Skeletal muscle satellite cell (primary cell): Measurements from ENCODE around the gene APBA3. TPM values are rescaled to one million over a fixed set of nuclear protein-coding genes. Genes with fewer than 3 reads are reported as not detected.

Experiments
- H3K27me3 ChIP-seq: 2 replicates; pipeline ENCODE4 v1.7.0; 2013; ENCODE audit warnings: low read length; ENCODE audit not compliant: control insufficient read depth, insufficient read depth
- H3K36me3 ChIP-seq: 2 replicates; pipeline ENCODE4 v1.7.0; 2013; ENCODE audit warnings: mild to moderate bottlenecking, control low read depth, low read length; ENCODE audit not compliant: insufficient read depth
- H3K4me1 ChIP-seq: 2 replicates; pipeline ENCODE4 v1.7.0; 2013; ENCODE audit warnings: low read length; ENCODE audit not compliant: control insufficient read depth, insufficient read depth
- H3K4me2 ChIP-seq: 2 replicates; pipeline ENCODE4 v1.7.0; 2013; ENCODE audit warnings: mild to moderate bottlenecking, low read length
- H3K4me3 ChIP-seq: 2 replicates; pipeline ENCODE4 v1.7.0; 2013; ENCODE audit warnings: low read length
- H3K9ac ChIP-seq: 2 replicates; pipeline ENCODE4 v1.7.0; 2013; ENCODE audit warnings: mild to moderate bottlenecking, low read depth, low read length, moderate library complexity
- H3K9me3 ChIP-seq: replicated peaks from 2 replicates; pipeline ENCODE4 v1.7.0; 2013; ENCODE audit warnings: mild to moderate bottlenecking, control low read depth, low read length
- total RNA-seq: library from RNA; depleted of rRNA; stranded (reverse); fragments of >200 nt; gene quantifications from 2 replicates; pipeline ENCODE4 v1.2.3, GENCODE V29; 2012; rRNA removed

The APBA3 gene
- total RNA-seq = 15.0 and 21.6 TPM in 2 replicates

DNA sequence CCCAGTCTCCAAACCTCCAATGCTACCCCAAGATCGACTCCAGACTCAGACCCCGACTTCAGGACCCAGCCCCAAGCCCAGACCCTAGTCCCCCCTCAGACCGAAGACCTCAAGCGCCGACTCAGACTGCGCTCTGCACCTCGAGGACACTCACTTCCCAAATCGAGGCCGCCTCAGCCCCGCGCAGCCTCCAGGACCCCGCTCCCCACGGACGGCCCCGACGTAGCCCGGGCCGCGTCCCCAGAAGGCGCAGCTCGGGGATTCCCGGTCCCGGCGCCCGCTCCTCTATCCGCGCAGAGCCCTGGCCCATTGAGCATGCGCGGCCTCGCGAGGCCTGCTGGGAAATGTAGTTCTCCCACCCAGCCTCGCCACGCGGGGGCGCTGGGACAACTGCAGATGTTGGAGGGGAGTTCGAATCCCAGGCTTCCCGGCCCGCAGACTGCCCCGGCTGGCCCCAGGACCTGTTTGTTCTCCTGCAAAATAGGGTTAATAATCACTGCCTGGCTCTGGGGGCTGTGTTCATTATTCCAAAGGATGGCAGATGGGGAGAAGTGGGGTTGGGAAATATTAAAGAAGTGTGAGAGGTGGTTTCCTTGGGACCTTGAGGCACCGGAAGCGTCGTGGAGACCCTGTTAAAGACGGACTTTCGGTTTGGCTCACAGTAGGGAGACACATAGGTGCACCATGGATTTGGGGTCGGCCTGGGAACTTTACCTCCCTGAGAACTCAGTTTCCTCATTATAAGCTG lies at the start of gene APBA3:
TSS of gene APBA3 (minus strand) at position 311 of the 748 bp plus-strand sequence. CDS start 1,428 bp downstream, outside the sequence.
- peaks cover 14% of the 10 kb centered on the region for H3K36me3 ChIP-seq

GRCh38 chr19:3810708-3811355 lies 49.3 kb upstream of the APBA3 start:
- Histone ChIP-seq H3K9me3 (no peaks in the 10 kb centered on the region), H3K27me3 (no peaks in the 10 kb centered on the region), H3K4me3 (no peak overlapping the region), H3K4me2 (no peak overlapping the region), H3K36me3 (no peaks in the 10 kb centered on the region), H3K9ac (no peak overlapping the region), H3K4me1 (no peaks in the 10 kb centered on the region)

More for the DNA sequence above, at the start of gene APBA3:
- H3K4me2 ChIP-seq = peak within 1 kb of the TSS; percentile 96
- H3K4me3 ChIP-seq = peak within 1 kb of the TSS; percentile 98
- H3K27me3 ChIP-seq = no peaks in the 10 kb centered on the region
- H3K9ac ChIP-seq = peak within 1 kb of the TSS; percentile 94
- no peaks in the 10 kb centered on the region for H3K9me3 ChIP-seq
- H3K4me1 ChIP-seq = peaks cover 18% of the 10 kb centered on the region

GRCh38 chr19:3809881-3810707 lies 48.6 kb upstream of the APBA3 start:
- Histone ChIP-seq H3K4me2 (no peak overlapping the region), H3K9ac (no peak overlapping the region), H3K27me3 (peaks cover 3% of the 10 kb centered on the region), H3K4me3 (no peak overlapping the region), H3K9me3 (no peaks in the 10 kb centered on the region), H3K4me1 (no peaks in the 10 kb centered on the region), H3K36me3 (no peaks in the 10 kb centered on the region)

GRCh38 chr19:3808420-3809143 lies 47.1 kb upstream of the APBA3 start:
- Histone ChIP-seq H3K9ac (no peak overlapping the region), H3K27me3 (peaks cover 12% of the 10 kb centered on the region), H3K4me3 (no peak overlapping the region), H3K4me2 (no peak overlapping the region), H3K4me1 (no peaks in the 10 kb centered on the region), H3K9me3 (no peaks in the 10 kb centered on the region), H3K36me3 (no peaks in the 10 kb centered on the region)

GRCh38 chr19:3807574-3808354 lies 46.3 kb upstream of the APBA3 start:
- H3K4me1 ChIP-seq = no peaks in the 10 kb centered on the region
- H3K4me3 ChIP-seq = no peak overlapping the region
- no peaks in the 10 kb centered on the region for H3K9me3 ChIP-seq
- no peak overlapping the region for H3K9ac ChIP-seq
- H3K4me2 ChIP-seq = no peak overlapping the region
- H3K27me3 ChIP-seq = peaks cover 14% of the 10 kb centered on the region
- no peaks in the 10 kb centered on the region for H3K36me3 ChIP-seq

DNA sequence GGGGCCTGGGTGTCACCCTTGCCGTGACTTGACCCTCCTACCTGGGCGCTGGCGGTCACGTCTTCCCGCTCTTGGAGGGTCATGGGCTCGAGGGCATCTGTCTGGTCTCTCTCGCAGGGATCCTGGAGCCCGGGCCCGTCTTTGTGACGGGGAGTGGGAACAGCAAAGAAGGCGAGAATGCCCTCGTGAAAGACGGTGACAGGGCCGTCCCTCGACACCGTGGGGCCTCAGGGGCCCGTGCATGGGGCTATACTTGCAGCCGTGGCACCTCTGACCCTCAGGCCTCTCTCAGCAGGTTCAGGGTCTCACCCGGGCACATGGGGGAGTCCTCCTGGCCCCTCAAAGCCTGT lies 45.6 kb upstream of the APBA3 start:
- no peaks in the 10 kb centered on the region for H3K9me3 ChIP-seq
- no peak overlapping the region for H3K4me2 ChIP-seq
- peaks cover 20% of the 10 kb centered on the region for H3K27me3 ChIP-seq
- no peak overlapping the region for H3K9ac ChIP-seq
- no peak overlapping the region for H3K4me3 ChIP-seq
- no peaks in the 10 kb centered on the region for H3K4me1 ChIP-seq
- H3K36me3 ChIP-seq = no peaks in the 10 kb centered on the region

GRCh38 chr19:3805859-3806258 lies 44.4 kb upstream of the APBA3 start:
- H3K27me3 ChIP-seq = peaks cover 32% of the 10 kb centered on the region
- no peak overlapping the region for H3K9ac ChIP-seq
- H3K4me2 ChIP-seq = no peak overlapping the region
- H3K4me1 ChIP-seq = peaks cover 7% of the 10 kb centered on the region
- no peak overlapping the region for H3K4me3 ChIP-seq
- H3K9me3 ChIP-seq = no peaks in the 10 kb centered on the region
- no peaks in the 10 kb centered on the region for H3K36me3 ChIP-seq

DNA sequence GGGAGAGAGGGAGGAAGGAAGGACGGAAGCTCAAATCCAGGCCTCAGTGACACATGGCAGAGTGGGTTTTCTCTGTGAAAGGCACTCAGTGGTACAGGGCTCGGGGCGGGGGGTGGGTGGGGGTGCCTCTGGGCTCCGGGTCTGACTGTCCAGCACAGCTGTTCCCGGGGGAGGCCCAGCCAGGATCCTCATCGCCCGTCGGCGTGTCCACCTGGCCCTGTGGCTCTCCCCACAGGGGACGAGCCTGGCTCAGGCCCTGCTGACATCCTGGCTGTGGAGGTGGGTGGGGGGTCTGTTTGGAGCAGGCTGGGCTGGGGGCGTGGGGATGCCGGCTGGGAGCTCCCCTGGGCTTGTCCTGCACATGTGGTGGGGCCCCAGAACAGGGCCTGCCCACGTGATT lies 42.9 kb upstream of the APBA3 start:
- H3K36me3 ChIP-seq = no peaks in the 10 kb centered on the region
- no peak overlapping the region for H3K9ac ChIP-seq
- peaks cover 36% of the 10 kb centered on the region for H3K27me3 ChIP-seq
- peaks cover 7% of the 10 kb centered on the region for H3K4me1 ChIP-seq
- no peaks in the 10 kb centered on the region for H3K9me3 ChIP-seq
- no peak overlapping the region for H3K4me3 ChIP-seq
- H3K4me2 ChIP-seq = no peak overlapping the region

DNA sequence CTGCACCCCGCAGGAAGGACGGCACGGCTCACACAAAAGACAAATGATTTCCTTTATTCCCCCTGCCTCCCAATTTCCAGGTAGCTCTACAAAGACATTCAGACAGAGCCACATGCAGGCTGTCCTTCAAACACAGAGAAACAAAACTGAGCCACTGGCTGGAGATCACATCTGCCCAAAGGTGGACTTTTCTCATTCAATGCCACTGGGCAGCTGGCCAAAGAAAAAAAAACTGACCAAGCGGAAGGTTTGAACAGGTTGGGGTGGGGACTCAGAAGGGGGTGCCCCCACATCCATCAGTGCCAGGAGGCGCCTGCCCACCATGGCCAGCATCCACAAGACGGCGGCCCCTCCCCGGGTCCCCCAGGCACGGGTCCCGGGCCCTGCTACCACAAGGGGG lies 42.5 kb upstream of the APBA3 start:
- Histone ChIP-seq H3K9ac (no peak overlapping the region), H3K4me1 (peaks cover 7% of the 10 kb centered on the region), H3K4me2 (no peak overlapping the region), H3K9me3 (no peaks in the 10 kb centered on the region), H3K4me3 (no peak overlapping the region), H3K27me3 (peaks cover 40% of the 10 kb centered on the region), H3K36me3 (no peaks in the 10 kb centered on the region)

DNA sequence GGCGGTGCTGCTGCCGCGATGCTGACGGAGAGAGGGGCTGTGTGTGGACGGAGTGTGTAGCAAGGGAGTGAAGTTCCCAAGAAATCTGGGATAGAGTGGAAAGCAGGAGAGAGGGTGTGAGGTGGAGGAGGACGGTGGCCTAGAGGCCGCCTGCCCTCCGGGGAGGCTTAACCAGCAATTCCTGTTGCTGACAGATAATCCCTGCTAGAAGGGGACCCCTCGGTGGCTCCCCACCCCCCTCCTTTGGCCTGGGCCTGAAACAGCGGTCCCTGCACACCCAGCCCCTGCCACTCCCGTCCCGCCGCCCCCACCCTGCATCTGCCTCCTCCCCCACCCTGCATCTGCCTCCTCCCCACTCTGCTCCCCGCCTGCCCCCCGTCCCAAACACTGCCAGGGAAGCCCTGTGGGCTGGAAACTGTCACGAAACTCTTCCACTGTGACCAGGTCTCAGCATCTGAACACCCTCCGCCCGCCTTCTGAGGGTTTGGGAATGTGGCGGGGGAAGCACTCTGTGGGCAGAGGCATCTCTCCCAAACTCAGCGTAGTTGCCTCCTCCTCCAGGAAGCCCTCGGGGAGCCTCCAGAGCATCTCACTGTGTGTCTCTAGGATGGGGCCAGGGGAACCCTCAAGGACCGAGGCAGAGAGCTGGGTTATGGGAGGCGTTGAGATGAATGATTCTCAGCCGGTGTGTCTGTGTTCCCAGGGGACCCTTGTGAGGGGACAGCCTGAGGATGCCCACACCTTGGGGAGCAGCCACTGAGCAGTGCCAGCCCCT lies 41.8 kb upstream of the APBA3 start:
- peaks cover 41% of the 10 kb centered on the region for H3K27me3 ChIP-seq
- H3K4me1 ChIP-seq = peaks cover 7% of the 10 kb centered on the region

More for the DNA sequence above, 41.8 kb upstream of the APBA3 start:
- no peak overlapping the region for H3K9ac ChIP-seq
- no peak overlapping the region for H3K4me2 ChIP-seq
- H3K36me3 ChIP-seq = no peaks in the 10 kb centered on the region
- no peaks in the 10 kb centered on the region for H3K9me3 ChIP-seq
- H3K4me3 ChIP-seq = no peak overlapping the region
